GM03348 (cell line): Measurements from ENCODE around the gene TNIP2.
"Not testable (repeated sequence)": the region's sequence is repeated elsewhere in the genome, so short reads cannot be mapped to it uniquely, and the experiment has no call there.

ENCODE experiments used
- DNase-seq: peaks from one replicate; pipeline ENCODE4 v3.0.0; 2012; ENCODE audit warnings: low spot score

Gene TNIP2

DNA sequence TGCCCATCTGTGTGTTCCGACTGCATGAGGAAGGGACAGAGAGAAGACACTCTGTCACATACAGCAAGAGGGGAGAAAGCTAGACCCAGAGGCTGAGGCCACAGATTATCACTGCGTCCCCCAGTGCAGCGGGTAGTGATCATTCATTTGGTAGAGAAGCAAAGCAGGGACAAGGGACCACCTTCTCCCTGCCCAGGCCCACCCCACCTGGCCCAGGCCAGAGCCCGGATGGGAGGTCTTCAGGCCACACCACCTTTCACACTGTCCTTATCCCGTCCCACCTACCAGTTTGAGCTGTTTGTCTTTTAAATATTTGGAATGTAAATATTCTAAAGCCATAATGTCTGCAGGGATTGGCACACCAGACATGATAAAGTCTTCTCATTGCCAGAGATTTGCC lies 10.6 kb downstream of the TNIP2 start:
- no peak for DNase-seq

DNA sequence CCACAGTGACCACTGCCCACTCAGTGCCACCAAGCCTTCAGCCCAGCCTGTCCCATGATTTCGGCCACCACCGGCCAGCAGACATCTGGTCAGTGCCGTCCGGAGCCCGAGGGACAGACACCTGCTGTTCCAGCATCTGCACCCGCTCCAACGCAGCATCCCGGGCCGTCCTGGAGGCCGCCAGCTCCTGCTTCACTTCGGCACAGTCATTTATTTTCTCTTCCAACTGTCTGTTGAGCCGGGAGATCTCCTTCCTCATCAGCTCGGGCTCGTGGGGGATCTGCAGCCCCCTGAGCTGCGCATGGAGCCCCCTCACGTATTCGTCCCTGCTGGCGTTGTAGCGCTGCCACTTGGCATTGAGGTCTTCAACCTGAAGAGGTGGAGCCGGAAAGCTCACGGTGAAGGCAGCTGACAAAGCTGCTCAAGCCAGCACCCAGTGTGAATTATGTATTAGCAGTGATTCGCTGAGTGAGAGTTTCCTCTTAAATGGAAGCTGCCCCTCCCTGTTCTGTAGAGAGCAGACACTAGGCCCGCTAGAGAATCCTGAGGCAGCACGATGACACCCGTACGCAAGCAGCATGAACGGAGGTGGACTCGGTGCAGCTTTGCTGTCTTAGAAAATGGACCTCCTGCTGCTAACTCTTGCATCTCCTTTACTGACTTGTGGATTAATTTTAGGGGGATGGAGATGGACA lies 11.4 kb downstream of the TNIP2 start:
- no peak for DNase-seq

DNA sequence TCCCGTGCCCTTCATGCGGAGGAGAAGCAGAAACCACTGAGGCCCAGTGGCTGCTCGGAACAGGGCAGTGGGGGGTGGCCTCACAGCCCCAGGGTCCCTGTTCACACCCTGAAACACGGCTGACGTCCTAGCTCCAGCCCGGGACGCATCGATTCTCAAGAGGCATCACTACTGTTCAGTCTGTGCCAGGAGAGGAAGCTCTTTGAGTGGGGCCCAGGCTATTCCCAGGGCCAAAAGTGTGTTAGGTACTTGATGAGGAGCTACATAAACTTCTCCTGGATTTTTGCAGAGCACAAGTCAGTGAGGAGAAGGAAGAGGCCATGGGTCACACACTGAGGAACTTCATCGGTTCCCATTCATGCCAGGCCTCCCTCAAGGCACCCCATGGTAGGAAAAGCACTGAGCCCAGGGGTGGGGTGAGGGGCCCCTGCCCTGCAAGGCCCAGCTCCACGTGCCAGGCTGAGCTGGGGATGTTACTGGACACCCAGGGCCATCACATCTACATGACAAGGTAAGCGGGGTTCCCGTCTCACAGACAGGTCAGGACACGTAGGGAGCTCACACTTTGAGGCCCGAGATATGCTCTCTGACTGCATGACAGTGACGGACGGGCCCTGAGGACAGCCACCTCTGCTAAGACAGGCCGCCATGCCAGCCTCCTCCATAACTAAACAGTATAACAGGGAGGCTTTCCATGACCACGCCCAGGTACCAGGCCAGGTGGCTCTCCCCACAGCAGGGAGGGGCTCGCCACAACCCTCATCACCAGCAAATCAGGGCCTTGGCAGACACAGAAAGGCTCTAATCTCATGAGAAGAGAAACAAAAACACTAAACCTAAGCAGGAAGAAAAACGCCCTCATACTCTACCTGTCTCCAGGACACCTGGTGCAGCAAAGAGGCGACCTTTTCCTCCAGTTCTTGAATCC lies 12.4 kb downstream of the TNIP2 start:
- no peak for DNase-seq

DNA sequence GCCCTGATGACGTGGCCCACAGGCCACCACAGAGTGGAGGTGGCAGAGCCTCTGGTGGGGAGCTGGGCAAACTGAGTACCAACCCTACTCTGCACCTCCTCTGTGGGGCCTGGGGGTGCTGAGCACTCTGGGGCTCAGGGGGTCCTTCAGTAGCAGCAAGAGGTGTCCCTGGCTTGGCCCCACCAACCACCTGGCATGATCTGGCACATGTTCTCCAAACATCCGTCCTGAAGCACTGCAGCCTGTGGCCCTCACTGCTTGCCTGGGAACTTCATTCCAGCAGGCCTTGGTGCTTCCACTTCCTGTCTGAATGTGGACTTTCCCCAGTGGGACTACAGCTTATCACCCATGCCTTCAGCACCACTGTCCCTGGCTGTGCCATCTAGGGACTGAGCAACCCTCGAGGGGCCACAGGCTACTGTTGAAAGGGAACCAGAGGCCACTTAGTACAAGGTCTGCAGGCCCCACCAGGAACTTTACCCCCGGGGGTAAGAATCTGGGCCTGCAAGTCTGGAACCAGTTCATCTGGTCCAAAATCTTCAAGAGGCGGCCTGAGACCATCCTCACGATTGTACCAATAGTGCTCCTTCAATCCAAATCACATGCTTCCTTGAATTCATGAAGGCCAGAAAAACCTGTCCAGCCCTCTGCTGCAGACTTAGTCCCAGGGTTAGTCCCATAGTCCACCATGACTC lies 13.2 kb downstream of the TNIP2 start:
- no peak for DNase-seq

DNA sequence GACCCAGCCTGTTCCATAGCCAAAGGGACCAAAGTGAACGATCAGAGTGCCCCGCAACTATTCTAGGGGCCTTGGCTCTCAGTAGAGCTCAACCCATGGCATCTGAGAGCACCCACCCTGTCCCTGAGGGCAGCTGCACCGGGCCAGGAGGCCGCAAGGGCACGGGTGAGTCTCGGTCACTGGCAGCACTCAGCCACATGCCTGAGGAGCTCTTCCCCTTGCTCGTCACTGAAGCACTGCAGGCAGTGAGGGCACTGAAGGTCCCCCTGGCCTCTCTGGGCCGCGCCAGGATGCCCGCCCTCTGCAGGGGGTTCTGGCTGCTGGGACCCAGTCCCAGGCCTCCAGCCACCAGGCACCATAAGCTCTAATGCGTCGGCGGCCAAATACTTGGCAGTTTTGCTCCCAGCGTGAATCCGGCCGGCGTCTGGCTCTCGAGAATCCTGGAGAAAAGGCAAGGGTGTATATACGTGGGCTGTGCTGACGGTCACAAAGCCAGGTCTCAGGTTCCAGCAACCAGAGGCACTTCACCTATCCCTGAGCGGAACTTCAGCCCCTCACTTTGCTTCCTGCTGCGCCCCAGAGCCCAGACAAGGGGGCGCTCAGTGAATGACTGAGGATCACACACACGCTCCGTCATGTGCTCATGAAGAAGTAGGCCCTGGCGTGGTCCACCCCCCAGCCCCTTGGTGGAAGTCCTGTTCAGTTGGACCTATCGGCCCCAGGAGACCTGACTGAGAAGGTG lies 13.9 kb downstream of the TNIP2 start:
- DNase-seq = no peak

DNA sequence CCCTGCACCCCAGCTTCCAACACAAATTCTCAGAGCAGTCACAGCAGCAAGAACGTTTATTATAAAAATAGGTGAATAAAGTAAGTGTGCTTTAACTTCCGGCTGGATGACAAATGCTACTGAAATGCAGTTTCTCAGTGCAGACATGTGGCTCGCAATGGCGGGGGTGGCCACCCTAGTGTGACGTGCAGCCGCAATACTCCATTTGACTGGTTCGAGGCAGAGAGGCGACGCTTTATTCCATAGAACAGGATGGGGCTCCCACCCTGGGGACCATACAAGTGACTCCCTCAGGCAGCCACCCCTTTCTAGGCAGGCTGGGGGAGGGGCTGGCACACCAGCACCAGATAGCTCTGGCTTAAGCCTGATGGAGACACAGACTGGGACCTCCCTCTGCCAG lies 14.5 kb downstream of the TNIP2 start:
- no peak for DNase-seq

DNA sequence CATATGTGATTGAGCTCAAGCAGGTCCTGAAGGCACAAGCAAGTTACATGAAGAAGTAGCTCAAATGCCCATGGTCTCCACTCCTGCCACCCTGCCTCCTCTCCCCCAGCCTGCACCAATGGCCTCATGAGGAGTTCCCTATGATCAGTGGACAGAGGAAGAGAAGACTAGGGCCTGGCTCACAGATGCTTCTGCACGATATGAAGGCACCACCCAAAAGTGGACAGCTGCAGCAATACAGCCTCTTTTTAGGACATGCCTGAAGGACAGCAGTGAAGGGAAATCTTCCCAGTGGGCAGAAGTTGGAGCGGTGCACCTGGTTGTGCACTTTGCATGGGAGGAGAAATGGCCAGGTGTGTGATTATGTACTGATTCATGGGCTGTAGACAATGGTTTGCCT lies 17.8 kb downstream of the TNIP2 start:
- DNase-seq = not testable (repeated sequence)

DNA sequence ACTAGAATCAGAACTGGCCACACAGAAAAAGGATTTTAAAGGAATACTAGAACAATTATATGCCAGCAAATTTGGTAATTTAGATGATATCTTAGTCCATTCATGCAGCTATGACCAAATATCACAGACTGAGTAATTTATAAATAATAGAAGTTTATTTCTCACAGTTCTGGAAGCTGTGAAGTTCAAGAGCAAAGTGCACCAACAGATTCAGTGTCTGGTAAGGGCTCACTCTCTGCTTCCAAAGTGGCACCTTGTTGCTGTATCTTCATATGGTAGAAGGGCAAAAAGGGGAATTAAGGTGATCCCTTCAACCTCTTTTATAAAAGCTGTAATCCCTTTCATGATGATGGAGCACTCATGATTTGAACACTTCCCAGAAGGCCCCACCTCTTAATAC lies 20.3 kb downstream of the TNIP2 start:
- DNase-seq = no peak

DNA sequence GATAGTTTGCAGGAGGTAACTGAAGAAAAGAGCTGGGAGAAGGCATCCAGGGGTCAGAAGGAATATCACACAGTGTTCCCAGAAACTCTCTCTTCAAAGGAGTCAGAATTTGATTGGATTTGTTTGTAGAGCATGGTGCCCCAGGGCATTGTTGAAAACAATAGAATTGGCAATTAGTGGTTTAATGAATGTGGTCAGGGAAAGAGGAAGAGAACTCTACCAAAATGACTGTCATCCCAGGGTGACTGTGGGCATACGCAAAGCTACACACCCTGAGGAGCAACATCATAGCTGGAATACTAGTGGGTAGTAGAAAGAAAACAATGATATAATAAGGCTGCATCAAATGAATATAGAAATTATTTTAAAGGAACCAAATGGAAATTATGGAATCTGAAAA lies 21.5 kb downstream of the TNIP2 start:
- DNase-seq = no peak

DNA sequence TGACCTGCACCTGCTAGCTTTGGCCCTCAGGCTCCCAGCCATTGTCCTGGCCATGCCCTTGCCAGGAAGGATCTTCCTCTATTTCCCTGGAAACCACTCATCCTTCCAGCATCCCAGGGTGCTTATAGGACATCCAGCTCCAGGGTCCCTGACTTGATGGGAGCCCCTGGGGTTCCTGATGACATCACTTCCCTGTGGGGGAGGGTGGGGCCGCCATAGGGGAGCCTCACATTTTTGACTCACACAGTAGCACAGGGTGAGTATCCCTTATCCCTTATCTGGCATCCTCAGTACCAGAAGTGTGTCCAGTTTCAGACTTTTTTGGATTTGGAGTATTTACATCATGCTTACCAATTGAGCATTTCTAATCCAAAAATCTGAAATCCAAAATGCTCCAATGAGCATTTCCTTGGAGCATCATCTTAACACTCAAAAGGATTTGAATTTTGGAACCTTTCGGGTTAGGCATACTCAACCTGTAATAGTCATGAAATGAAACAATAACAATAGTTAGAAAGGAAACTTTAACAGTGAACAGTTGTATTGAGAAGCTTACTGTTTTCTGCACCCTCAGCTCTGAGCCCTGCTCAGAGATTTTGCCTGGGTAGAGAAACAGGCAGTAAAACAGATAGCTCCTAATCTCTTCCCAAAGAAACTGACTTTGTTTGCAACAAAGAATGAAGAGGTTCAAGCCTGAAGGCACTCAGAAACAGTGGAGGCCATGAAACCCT lies 22.1 kb downstream of the TNIP2 start:
- no peak for DNase-seq

DNA sequence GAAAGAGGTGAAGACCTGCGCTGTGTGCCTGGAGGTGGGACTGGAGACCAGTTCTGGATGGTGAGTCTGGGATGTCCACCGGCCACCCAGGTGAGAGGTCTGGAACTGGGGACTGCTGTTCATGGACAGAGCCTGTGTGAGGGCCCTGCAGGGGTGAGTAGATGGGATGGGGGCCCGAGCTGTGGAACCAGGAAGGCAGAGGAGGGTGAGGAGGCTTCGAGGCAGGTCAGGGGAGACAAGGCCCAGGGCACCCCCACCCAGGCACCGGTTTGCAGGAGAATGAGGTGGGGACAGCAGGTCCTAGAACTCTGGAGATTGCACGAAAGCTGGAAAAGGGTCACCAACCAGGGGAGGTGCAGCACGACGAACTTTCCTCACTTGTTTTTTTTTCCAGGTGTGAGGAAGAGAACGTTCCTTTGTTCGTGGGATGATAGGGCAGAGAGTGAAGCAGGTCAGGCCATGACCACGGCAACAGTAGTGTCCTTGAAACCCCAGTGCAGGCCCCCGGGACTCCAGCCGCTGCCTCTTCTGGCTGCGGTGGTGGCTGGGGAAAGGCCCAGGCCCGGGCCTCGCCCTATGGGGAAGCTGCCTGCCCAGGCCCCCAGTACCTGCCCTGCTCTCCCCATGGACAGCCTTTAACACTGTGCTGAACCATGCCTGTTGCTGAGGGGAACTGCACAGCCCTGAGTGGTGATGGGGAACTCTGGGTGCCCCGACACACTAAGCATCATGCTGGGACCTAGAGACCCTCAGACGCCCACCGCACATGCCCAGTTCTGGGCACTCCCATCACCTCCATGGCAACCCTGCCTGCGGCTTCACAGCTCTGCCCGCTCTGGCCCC lies 22.9 kb downstream of the TNIP2 start:
- no peak for DNase-seq

DNA sequence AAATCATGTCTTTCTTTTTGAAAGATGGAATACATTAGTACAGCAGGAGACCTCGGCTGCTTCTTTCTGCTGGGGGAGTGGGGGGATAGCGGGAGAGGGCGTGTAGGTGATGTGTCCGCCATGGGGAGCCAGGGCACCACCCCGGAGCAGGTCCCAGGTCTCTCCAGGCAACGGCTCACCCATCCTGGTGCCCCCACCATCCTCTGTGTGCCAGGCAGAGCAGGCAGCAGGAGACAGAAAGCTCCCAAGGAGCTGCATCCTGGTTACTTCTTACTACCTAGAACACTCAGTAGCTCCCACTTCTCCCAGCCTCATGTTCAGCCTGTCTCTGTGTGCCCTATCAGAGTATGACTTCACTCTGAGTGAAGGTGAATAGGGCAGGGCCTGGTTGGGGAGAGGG lies 23.6 kb downstream of the TNIP2 start:
- DNase-seq = no peak

DNA sequence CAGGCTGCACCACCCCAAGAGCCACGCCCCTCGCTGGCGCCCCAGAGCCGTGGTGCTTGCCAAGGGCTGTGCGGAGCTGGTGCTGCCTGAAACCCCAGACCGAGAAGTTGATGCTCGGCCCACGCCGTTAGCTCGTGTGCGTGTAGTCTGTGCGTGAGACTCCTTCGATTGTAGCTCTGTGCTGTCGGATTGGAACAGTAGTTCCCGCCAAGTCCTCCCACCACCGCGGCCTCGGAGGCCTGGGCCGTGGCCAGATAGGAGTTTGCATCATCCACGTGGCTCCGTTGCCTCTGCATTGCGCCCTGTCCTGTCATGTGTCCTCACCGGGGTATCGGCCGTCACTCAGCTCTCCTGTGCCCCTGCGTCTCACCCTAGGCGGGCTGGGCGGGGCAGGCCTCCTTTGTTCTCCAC lies 24.2 kb downstream of the TNIP2 start:
- no peak for DNase-seq

DNA sequence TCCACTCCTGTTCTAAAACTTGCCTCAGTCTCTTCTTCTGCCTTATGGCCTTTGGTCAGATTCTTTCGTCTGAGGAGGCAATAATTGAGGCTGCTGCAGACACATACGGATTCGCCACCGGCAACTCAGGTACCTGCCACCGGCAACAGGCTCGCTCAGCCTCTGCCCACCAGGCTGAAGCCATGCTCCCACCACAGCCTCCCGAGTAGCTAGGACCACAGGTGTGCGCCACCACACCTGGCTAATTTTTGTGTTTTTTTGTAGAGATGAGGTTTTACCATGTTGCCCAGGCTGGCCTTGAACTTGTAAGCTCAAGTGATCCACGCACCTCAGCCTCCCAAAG lies 26.6 kb downstream of the TNIP2 start:
- DNase-seq = no peak

DNA sequence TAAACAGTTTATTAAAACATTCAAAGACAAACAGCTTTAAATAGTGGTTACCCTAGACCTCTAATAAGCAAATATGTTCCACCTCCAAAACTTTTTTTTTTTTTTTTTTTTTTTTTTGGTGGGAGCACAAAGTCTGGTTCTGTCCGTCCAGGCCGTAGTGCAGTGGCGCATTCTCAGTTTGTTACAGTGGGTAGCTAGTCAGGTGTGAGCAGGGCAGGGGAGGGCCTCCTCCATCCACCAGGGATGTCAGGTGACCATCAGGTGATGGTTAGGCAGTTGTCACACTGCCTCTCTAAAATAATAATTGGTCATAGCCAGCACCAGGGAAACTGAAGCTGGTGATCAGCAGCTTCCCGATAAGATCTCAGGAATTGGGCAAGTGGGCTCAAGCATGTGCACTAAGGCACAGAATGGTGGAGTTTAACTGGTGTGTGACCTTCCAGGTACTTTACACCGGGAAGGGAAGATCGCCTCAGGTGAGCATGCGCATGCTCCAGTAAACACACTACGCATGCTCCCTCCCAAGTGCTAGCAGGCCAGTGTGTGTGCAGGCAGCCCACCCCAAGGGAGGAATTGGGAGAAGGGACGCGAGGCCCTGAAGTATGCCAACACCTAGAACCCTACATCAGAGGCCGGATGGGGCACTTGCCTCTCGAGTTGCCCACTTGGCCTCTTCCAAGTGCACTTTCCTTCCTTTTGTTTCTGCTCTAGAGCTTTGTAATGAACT lies 27.2 kb downstream of the TNIP2 start:
- DNase-seq = no peak

DNA sequence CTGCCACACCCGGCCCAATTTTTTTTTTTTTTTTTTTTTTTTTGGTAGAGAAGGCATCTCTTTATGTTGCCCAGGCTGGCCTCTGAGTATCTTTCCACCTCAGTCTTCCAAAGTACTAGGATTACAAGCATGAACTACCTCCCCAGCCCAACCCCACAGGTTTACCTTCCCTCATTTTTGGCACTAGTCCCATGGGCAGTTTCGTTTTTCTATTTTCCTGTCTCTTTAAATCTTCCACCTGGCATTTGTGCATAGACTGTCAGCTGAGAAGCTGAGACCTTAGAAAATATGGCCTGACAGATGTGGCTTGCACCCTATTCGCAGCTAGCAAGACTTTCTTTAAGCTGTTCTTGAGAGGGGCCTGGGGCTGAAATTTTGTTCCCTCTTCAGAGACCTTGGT lies 27.9 kb downstream of the TNIP2 start:
- DNase-seq = no peak

DNA sequence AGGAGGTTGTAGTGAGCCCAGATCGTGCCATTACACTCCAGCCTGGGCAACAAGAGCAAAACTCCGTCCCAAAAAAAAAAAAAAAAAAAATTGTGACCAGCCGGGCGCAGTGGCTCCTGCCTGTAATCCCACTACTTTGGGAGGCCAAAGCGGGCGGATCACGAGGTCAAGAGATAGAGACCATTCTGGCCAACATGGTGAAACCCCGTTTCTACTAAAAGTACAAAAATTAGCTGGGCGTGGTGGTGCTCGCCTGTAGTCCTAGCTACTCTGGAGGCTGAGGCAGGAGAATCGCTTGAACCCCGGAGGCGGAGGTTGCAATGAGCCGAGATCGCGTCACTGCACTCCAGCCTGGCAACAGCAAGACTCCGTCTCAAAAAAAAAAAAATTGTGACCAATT lies 29.3 kb downstream of the TNIP2 start:
- DNase-seq = not testable (repeated sequence)

DNA sequence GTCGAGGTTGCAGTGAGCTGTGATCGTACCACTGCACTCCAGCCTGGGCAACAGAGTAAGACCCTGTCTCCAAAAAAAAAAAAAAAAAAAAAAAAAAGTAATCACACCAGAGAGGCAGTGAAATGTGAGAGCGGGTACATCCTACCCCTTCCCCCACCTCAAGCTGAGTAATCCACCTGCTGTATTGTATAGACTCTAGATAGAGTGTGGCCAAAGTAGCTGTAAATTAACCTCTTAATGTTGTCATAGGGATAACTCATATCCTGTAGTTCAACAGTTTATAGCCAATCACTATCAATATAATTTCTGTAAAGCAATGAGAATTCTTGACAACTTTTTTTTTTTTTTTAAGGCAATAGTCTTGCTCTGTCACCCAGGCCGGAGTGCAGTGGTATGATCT lies 30.8 kb downstream of the TNIP2 start:
- DNase-seq = no peak

DNA sequence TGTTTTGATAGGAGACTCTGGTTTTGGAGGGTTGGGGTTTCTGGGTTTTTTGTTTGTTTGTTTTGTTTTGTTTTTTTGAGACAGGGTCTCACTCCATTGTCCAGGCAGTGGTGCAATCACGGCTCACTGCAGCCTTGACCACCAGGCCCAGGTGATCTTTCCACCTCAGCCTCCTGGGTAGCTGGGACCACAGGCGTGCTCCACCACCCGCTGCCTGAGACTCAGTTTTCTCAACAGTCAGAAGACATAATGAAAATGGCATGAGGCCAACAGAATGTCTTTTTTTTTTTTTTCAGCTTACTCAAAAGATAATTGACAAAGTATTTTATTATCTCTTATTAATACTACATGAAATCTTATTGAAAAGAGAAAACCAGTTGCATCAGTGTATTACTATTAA lies 32.4 kb downstream of the TNIP2 start:
- no peak for DNase-seq

DNA sequence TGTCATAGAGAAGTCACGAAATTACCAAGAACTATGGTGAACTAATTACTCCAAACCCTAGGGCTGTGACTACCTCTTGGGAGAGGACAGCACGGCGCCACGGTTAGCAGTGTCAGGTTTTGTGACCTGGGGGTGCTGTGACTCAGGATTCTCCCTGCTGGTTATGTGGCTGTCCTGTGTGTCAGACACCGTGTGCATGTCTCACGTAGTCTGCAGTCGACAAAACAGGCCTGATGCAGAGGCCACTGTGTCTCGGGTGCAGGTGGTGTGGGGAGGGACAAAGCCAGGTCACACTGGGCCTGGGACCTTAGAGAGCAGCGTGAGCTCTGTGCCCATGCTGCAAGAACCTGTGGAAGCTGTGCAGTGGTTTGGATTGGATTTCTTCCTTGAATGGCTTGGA lies 34.1 kb downstream of the TNIP2 start:
- no peak for DNase-seq
